Measurements from ENCODE around the gene BCKDK. TPM values are rescaled to one million over a fixed set of nuclear protein-coding genes. Genes with fewer than 3 reads are reported as not detected.

Gene BCKDK
- total RNA-seq, 3 donors from 2014 or later (not counting 1 experiment from before 2014, with no cell fraction given) = 9.9 to 16.3 (median 12.1) TPM

GRCh38 chr16:31133046-31133501, 24.9 kb downstream of the BCKDK start:
- ATAC-seq = no peak
- no peaks in the 10 kb centered on the region for H3K4me1 Mint-ChIP-seq
- peak overlapping the region in 1 of 2 donors; percentile 28 for H3K27ac Mint-ChIP-seq
- intact Hi-C loops (cut with micrococcal nuclease) = no loop called here
- no peaks in the 10 kb centered on the region for H3K36me3 Mint-ChIP-seq
- TF ChIP-seq CTCF (IDR thresholded peaks at IDR 0.05) = no peak
- Histone ChIP-seq H3K27me3 (ENCODE audit: control insufficient read depth, insufficient read depth, low read length) (no peaks in the 10 kb centered on the region), H3K4me3 (ENCODE audit: low read length) (no peak overlapping the region), H3K27ac (ENCODE audit: low read length) (no peak overlapping the region), H3K4me1 (ENCODE audit: control insufficient read depth, insufficient read depth, low read length) (peaks cover 34% of the 10 kb centered on the region), H3K36me3 (ENCODE audit: control insufficient read depth, insufficient read depth, low read length) (peaks cover 36% of the 10 kb centered on the region), H3K9me3 (ENCODE audit: control insufficient read depth, insufficient read depth, low read length) (no peaks in the 10 kb centered on the region)
- H3K27me3 Mint-ChIP-seq (ENCODE audit: low read depth in 2 of 2) = no peaks in the 10 kb centered on the region
- 95% methylated on average over 6 of the region's 6 CpGs for WGBS (ENCODE audit: insufficient coverage)
- no peaks in the 10 kb centered on the region for H3K9me3 Mint-ChIP-seq
- no peak overlapping the region for H3K4me3 Mint-ChIP-seq
- DNase-seq = no peak

GRCh38 chr16:31134091-31134571, 25.9 kb downstream of the BCKDK start:
- Mint-ChIP-seq H3K9me3 (no peaks in the 10 kb centered on the region), H3K27me3 (ENCODE audit: low read depth in 2 of 2) (no peaks in the 10 kb centered on the region), H3K36me3 (no peaks in the 10 kb centered on the region), H3K4me3 (no peak overlapping the region), H3K27ac (peak overlapping the region in 1 of 2 donors; percentile 28), H3K4me1 (no peaks in the 10 kb centered on the region)
- WGBS (ENCODE audit: insufficient coverage) = 80% methylated on average over 4 of the region's 5 CpGs
- H3K9me3 ChIP-seq (ENCODE audit: control insufficient read depth, insufficient read depth, low read length) = no peaks in the 10 kb centered on the region
- no peak overlapping the region for H3K4me3 ChIP-seq (ENCODE audit: low read length)
- no peak overlapping the region for H3K27ac ChIP-seq (ENCODE audit: low read length)
- TF ChIP-seq CTCF (IDR thresholded peaks at IDR 0.05) = no peak
- no peaks in the 10 kb centered on the region for H3K27me3 ChIP-seq (ENCODE audit: control insufficient read depth, insufficient read depth, low read length)
- ATAC-seq (no peak), DNase-seq (no peak)
- intact Hi-C loops (cut with micrococcal nuclease) = no loop called here
- H3K36me3 ChIP-seq (ENCODE audit: control insufficient read depth, insufficient read depth, low read length) = peaks cover 30% of the 10 kb centered on the region
- H3K4me1 ChIP-seq (ENCODE audit: control insufficient read depth, insufficient read depth, low read length) = peaks cover 23% of the 10 kb centered on the region

- intact Hi-C loops (cut with micrococcal nuclease) = no loop called here
- no peak for DNase-seq
- H3K27me3 ChIP-seq (ENCODE audit: control insufficient read depth, insufficient read depth, low read length) = no peaks in the 10 kb centered on the region
- H3K36me3 Mint-ChIP-seq = no peaks in the 10 kb centered on the region
- H3K9me3 Mint-ChIP-seq = no peaks in the 10 kb centered on the region
- H3K27me3 Mint-ChIP-seq (ENCODE audit: low read depth in 2 of 2) = no peaks in the 10 kb centered on the region
- peaks cover 16% of the 10 kb centered on the region for H3K4me1 ChIP-seq (ENCODE audit: control insufficient read depth, insufficient read depth, low read length)
- no peak for TF ChIP-seq CTCF (IDR thresholded peaks at IDR 0.05)
- H3K4me3 Mint-ChIP-seq = no peak overlapping the region
- no peak overlapping the region for H3K27ac Mint-ChIP-seq
- no peaks in the 10 kb centered on the region for H3K4me1 Mint-ChIP-seq
- ATAC-seq = no peak
- no peak overlapping the region for H3K4me3 ChIP-seq (ENCODE audit: low read length)
- no peak overlapping the region for H3K27ac ChIP-seq (ENCODE audit: low read length)
- peaks cover 24% of the 10 kb centered on the region for H3K36me3 ChIP-seq (ENCODE audit: control insufficient read depth, insufficient read depth, low read length)
- no peaks in the 10 kb centered on the region for H3K9me3 ChIP-seq (ENCODE audit: control insufficient read depth, insufficient read depth, low read length)
- 84% methylated on average over 15 of the region's 18 CpGs for WGBS (ENCODE audit: insufficient coverage)
These were observed 26.7 kb downstream of the BCKDK start for GRCh38 chr16:31134625-31135534.

Measured in natural killer cell (primary cell).